GM13977 (cell line): ENCODE data around the gene CATSPERD.
"Not testable (repeated sequence)": the region's sequence is repeated elsewhere in the genome, so short reads cannot be mapped to it uniquely, and the experiment has no call there.

ENCODE experiments used
- DNase-seq: peaks from one replicate; pipeline ENCODE4 v3.0.0; 2012; ENCODE audit warnings: low spot score
- CTCF ChIP-seq: IDR thresholded peaks from 2 replicates; pipeline ENCODE4 v1.5.1; 2012; ENCODE audit warnings: mild to moderate bottlenecking, control low read depth; ENCODE audit not compliant: insufficient read depth; ENCODE audit errors: extremely low read depth, missing control alignments
- in situ Hi-C: fragments of 300-500 bp; cut with MboI; formaldehyde crosslinking; loops from one replicate; pipeline ENCODE4 v1.12.0; 2022; ENCODE audit warnings: low sequenced_read_pairs, low pct_unique_long_range_greater_than_20kb, mixed read lengths, inconsistent platforms; ENCODE audit not compliant: unreplicated experiment

Gene CATSPERD

GRCh38 chr19:5719274-5719960, 1.0 kb upstream of the CATSPERD start:
- TF ChIP-seq CTCF, result no peak
- in situ Hi-C loops, result no loop called here
- no peak for DNase-seq

- DNase-seq, result no peak
- TF ChIP-seq CTCF, result no peak
- in situ Hi-C loops, result no loop called here
Observed at GRCh38 chr19:5727453-5728050, 7.1 kb downstream of the CATSPERD start.

GRCh38 chr19:5733172-5733571, 12.7 kb downstream of the CATSPERD start:
- in situ Hi-C loops, DNase-seq: not testable (repeated sequence)

DNA sequence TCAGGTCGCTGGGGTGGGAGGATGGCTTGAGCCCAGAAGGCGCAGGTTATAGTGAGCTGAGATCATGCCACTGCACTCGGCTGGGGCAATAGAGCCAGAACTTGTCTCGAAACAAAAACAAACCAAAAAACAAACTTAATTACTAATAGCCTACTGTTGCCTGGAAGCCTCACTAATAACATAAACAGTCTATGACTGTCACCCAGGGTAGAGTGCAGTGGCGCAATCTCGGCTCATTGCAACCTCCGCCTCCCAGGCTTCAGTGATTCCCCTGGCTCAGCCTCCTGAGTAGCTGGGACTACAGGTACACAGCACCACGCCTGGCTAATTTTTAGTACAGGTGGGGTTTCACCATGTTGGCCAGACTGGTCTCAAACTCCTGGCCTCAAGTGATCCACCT, 18.0 kb downstream of the CATSPERD start:
- in situ Hi-C loops, result no loop called here
- no peak for DNase-seq

GRCh38 chr19:5742051-5742450, 21.6 kb downstream of the CATSPERD start:
- in situ Hi-C loops, result no loop called here
- DNase-seq, result no peak
- no peak for TF ChIP-seq CTCF

More for the DNA sequence above, 18.0 kb downstream of the CATSPERD start:
- TF ChIP-seq CTCF, result no peak

DNA sequence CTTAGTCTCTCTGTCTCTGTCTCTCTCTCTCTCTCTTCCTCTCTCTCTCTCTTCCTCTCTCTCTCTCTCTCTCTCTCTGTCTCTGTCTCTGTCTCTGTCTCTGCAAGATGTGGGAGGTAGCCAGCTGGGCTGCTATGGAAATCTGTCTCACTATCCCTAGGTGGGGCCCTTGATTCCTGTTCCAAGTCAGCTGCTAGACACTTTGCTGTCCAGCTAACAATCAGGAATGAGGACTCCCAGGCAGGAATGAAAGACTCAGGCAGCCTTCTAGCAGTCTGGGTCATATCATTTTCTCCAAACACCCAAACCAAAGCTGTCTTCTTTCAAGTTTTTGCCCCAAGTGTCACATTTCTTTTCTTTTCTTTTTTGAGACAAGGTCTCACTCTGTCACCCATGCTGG, 23.2 kb downstream of the CATSPERD start:
- no peak for TF ChIP-seq CTCF
- no peak for DNase-seq
- in situ Hi-C loops, result no loop called here

DNA sequence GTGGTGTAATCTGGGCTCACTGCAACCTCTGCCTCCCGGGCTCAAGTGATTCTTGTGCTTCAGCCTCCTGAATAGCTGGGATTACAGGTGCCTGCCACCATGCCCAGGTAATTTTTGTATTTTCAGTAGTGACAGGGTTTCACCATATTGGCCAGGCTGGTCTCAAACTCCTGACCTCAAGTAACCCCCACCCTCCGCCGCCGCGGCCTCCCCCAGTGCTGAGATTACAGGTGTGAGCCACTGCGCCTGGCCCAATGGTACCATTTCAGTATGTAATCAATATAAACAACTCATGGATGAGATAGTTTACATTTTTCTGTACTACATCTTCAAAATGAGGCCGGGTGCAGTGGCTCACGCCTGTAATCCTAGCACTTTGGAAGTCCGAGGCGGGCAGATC, 24.6 kb downstream of the CATSPERD start:
- in situ Hi-C loops, result not testable (repeated sequence)

DNA sequence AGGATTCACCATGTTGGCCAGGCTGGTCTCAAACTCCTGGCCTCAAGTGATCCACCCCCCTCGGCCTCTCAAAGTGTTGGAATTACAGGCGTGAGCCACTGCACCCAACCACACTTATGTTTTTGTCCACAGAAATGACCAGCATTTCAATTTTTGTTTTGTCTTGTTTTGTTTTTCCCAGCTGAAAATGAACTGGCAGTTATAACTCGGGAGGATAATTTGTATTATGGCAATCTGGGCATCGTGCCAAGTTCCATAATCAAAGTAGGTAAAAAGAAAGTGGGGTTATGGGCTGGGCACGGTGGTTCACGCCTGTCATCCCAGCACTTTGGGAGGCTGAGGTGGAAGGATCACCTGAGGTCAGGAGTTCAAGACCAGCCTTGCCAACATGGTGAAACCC, 28.5 kb downstream of the CATSPERD start:
- in situ Hi-C loops, DNase-seq: not testable (repeated sequence)

More for the DNA sequence above, 24.6 kb downstream of the CATSPERD start:
- DNase-seq, result not testable (repeated sequence)
